Measurements from ENCODE around the gene CELF2.

CELF2 gene

GRCh38 chr10:11138314-11139033, 120.8 kb downstream of the CELF2 start:
- no peak overlapping the region for H3K4me3 ChIP-seq (ENCODE audit: low read length)
- H3K27ac ChIP-seq (ENCODE audit: low read depth, low read length), result no peak overlapping the region
- H3K9me3 ChIP-seq (ENCODE audit: insufficient read depth, low read depth, low read length), result no peaks in the 10 kb centered on the region
- H3K36me3 ChIP-seq (ENCODE audit: insufficient read depth, low read length), result no peaks in the 10 kb centered on the region
- H3K9ac ChIP-seq (ENCODE audit: low read depth, low read length), result no peak overlapping the region
- no peaks in the 10 kb centered on the region; the same call in 1 of the 2 replicates for H3K4me1 ChIP-seq (ENCODE audit: insufficient read depth, low read length)
- H3K27me3 ChIP-seq (ENCODE audit: insufficient read depth, low read length), result no peaks in the 10 kb centered on the region
- WGBS, result 93% methylated on average over 9 of the region's 9 CpGs

DNA sequence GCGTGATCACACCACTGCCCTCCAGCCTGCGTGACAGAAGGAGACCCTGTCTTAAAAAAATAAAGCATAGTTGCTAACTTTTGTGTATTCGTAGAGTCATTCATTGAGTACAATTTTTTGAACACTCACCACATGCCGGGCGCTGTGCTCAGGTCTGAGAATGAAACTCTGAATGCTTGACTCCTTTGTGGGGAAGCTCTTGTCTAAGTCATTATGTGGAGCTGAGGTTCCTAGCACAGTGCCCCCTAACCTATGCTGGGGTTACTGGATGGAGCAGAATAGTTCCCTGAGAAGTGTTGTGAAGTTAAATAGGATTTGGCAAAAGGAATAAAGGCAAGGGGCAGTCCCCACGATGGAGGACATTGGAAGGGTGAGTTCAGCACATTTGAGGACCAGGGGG, 123.3 kb downstream of the CELF2 start:
- H3K4me1 ChIP-seq (ENCODE audit: insufficient read depth, low read length), result peaks cover 21% of the 10 kb centered on the region
- H3K9ac ChIP-seq (ENCODE audit: low read depth, low read length), result no peak overlapping the region
- no peak overlapping the region for H3K27ac ChIP-seq (ENCODE audit: low read depth, low read length)
- H3K36me3 ChIP-seq (ENCODE audit: insufficient read depth, low read length), result no peaks in the 10 kb centered on the region
- WGBS, result 95% methylated on average over 6 of the region's 6 CpGs
- no peaks in the 10 kb centered on the region for H3K27me3 ChIP-seq (ENCODE audit: insufficient read depth, low read length)
- H3K4me3 ChIP-seq (ENCODE audit: low read length), result no peak overlapping the region
- H3K9me3 ChIP-seq (ENCODE audit: insufficient read depth, low read depth, low read length), result no peaks in the 10 kb centered on the region

DNA sequence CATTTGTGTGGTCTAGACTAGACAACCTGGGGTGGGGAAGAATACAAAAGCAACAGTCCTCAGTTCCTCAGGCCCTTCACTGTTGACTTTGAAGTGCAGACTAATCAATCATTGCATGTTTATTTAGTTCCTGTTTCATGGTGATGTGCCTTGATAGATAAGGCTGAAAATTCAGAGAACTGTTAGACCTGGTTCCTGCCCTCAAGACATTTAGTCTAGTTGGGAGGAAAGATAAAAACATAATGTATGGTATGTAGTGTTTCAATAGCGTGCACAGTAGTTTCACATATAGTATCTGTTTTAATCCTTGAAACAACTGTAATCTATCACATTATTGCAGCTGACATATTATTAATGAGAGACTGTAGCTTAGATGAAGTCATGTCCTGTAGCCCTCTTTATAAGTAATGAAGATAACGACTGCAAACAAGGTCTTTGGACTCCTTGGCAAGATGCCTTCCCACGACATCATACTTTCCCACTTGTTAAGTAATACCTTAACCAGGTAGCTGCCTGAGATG, 124.0 kb downstream of the CELF2 start:
- Histone ChIP-seq H3K9ac (ENCODE audit: low read depth, low read length) (no peak overlapping the region), H3K27me3 (ENCODE audit: insufficient read depth, low read length) (no peaks in the 10 kb centered on the region)

DNA sequence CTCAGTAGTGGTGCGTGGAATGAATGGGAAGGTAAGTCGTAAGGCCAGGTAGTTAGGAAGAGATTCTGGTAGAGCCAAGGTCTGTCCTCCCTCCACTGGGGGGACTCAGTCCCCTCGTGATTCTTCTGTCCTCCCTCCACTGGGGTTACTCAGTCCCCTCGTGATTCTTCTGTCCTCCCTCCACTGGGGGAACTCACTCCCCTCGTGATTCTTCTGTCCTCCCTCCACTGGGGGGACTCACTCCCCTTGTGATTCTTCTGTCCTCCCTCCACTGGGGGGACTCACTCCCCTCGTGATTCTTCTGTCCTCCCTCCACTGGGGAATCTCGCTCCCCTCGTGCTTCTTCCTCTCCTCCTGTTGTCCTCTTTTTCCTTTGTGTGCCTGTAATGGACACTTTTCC, 125.1 kb downstream of the CELF2 start:
- 89% methylated on average over 8 of the region's 8 CpGs for WGBS
- H3K4me3 ChIP-seq (ENCODE audit: low read length), result no peak overlapping the region
- H3K27me3 ChIP-seq (ENCODE audit: insufficient read depth, low read length), result no peaks in the 10 kb centered on the region
- H3K4me1 ChIP-seq (ENCODE audit: insufficient read depth, low read length), result peaks cover 39% of the 10 kb centered on the region
- H3K9ac ChIP-seq (ENCODE audit: low read depth, low read length), result no peak overlapping the region
- H3K36me3 ChIP-seq (ENCODE audit: insufficient read depth, low read length), result no peaks in the 10 kb centered on the region
- H3K9me3 ChIP-seq (ENCODE audit: insufficient read depth, low read depth, low read length), result no peaks in the 10 kb centered on the region
- H3K27ac ChIP-seq (ENCODE audit: low read depth, low read length), result no peak overlapping the region

More for the DNA sequence above, 124.0 kb downstream of the CELF2 start:
- Histone ChIP-seq H3K9me3 (ENCODE audit: insufficient read depth, low read depth, low read length) (no peaks in the 10 kb centered on the region), H3K4me3 (ENCODE audit: low read length) (no peak overlapping the region), H3K27ac (ENCODE audit: low read depth, low read length) (no peak overlapping the region), H3K36me3 (ENCODE audit: insufficient read depth, low read length) (no peaks in the 10 kb centered on the region), H3K4me1 (ENCODE audit: insufficient read depth, low read length) (peaks cover 28% of the 10 kb centered on the region)
- WGBS, result 96% methylated on average over 2 of the region's 3 CpGs

DNA sequence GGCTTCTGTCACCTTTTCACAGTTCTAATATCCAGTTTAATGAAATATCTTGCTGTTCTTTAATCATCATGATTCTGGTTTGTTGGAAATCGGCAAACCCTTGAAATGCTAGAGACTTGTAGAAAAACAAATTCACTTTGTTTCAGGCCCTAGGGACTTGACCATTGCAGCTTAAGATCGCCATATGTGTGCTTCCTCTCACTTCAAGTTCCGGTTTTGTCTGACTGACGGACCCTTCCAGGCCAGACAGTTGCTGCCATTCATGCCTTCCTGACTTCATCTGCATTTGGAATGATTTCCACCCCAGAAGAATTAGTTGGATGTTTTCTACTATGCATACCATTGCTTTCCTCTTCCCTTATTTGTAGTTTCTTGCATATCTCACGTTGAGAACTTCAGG, 125.6 kb downstream of the CELF2 start:
- Histone ChIP-seq H3K4me1 (ENCODE audit: insufficient read depth, low read length) (peaks cover 43% of the 10 kb centered on the region), H3K4me3 (ENCODE audit: low read length) (no peak overlapping the region), H3K36me3 (ENCODE audit: insufficient read depth, low read length) (no peaks in the 10 kb centered on the region), H3K9me3 (ENCODE audit: insufficient read depth, low read depth, low read length) (no peaks in the 10 kb centered on the region), H3K27me3 (ENCODE audit: insufficient read depth, low read length) (no peaks in the 10 kb centered on the region), H3K27ac (ENCODE audit: low read depth, low read length) (no peak overlapping the region), H3K9ac (ENCODE audit: low read depth, low read length) (no peak overlapping the region)
- WGBS, result 81% methylated on average over 5 of the region's 5 CpGs

GRCh38 chr10:11144626-11145494, 127.2 kb downstream of the CELF2 start:
- no peak overlapping the region for H3K4me3 ChIP-seq (ENCODE audit: low read length)
- H3K9me3 ChIP-seq (ENCODE audit: insufficient read depth, low read depth, low read length), result no peaks in the 10 kb centered on the region
- peak overlapping the region; percentile 70; the same call in 1 of the 2 replicates for H3K27ac ChIP-seq (ENCODE audit: low read depth, low read length)
- H3K4me1 ChIP-seq (ENCODE audit: insufficient read depth, low read length), result peaks cover 49% of the 10 kb centered on the region
- no peak overlapping the region for H3K9ac ChIP-seq (ENCODE audit: low read depth, low read length)
- no peaks in the 10 kb centered on the region for H3K36me3 ChIP-seq (ENCODE audit: insufficient read depth, low read length)
- no peaks in the 10 kb centered on the region for H3K27me3 ChIP-seq (ENCODE audit: insufficient read depth, low read length)
- 71% methylated on average over 9 of the region's 11 CpGs for WGBS

DNA sequence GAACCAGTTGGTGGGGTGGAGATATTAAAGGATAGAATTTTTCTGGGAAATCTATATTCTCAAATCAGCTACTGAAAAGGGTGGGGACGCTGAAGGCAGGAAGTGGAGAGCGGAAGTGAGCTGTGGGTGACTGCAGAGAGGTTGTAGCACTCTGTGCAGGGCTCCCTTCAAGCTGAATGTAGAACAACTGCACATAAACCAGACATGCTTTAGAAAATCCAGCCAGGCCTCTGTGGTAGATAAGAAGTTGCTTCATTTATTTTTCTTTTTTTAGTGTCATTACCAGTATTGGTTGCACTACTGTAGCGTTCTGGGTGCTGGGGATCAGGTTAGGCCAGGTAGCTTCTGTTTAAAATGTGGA, 127.8 kb downstream of the CELF2 start:
- no peaks in the 10 kb centered on the region for H3K9me3 ChIP-seq (ENCODE audit: insufficient read depth, low read depth, low read length)
- no peaks in the 10 kb centered on the region for H3K27me3 ChIP-seq (ENCODE audit: insufficient read depth, low read length)
- H3K36me3 ChIP-seq (ENCODE audit: insufficient read depth, low read length), result no peaks in the 10 kb centered on the region
- 64% methylated on average over 2 of the region's 3 CpGs for WGBS
- peaks cover 49% of the 10 kb centered on the region for H3K4me1 ChIP-seq (ENCODE audit: insufficient read depth, low read length)
- no peak overlapping the region for H3K4me3 ChIP-seq (ENCODE audit: low read length)
- H3K9ac ChIP-seq (ENCODE audit: low read depth, low read length), result no peak overlapping the region
- H3K27ac ChIP-seq (ENCODE audit: low read depth, low read length), result peak overlapping the region; percentile 53; the same call in 1 of the 2 replicates

DNA sequence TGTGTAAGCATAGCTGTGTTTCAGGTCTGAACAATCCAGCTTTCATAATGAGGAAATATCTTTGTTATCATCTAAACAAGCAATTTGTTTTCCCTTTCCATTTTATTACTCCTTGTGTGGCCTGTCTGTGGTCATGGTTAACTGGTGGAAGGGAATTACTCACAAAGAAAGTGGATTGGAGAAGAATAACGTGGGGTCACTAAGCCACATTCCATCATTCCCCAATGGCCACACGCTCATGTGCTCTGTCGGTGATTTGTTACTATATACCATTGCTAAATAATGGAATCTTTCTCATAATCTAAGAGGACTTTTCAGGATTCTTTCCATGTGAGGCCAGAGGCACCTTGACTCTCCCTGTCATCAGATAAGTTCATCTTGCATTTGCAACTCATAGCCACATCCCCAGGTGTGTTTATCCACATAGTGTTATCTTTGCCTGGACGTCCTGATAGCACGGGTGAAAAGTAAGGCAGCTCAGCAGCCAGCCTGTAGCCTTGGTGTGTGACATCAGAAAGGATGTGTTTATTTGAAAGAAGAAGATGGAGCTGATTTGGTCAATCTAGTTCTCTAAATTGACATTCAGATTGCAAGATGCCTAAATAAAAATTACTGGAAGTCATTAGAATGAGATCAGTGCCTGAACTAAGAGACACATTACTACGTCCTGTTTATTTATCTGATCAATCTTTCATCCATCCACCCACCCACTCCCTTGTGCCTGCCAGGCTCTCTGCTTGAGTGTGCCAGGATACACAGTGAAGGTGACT, 128.9 kb downstream of the CELF2 start:
- no peaks in the 10 kb centered on the region for H3K27me3 ChIP-seq (ENCODE audit: insufficient read depth, low read length)
- H3K4me3 ChIP-seq (ENCODE audit: low read length), result no peak overlapping the region
- H3K9me3 ChIP-seq (ENCODE audit: insufficient read depth, low read depth, low read length), result no peaks in the 10 kb centered on the region
- H3K36me3 ChIP-seq (ENCODE audit: insufficient read depth, low read length), result no peaks in the 10 kb centered on the region
- H3K27ac ChIP-seq (ENCODE audit: low read depth, low read length), result no peak overlapping the region
- H3K4me1 ChIP-seq (ENCODE audit: insufficient read depth, low read length), result peaks cover 49% of the 10 kb centered on the region
- 77% methylated on average over 6 of the region's 6 CpGs for WGBS
- no peak overlapping the region for H3K9ac ChIP-seq (ENCODE audit: low read depth, low read length)

- Histone ChIP-seq H3K36me3 (ENCODE audit: insufficient read depth, low read length) (no peaks in the 10 kb centered on the region), H3K27ac (ENCODE audit: low read depth, low read length) (no peak overlapping the region), H3K9me3 (ENCODE audit: insufficient read depth, low read depth, low read length) (no peaks in the 10 kb centered on the region), H3K27me3 (ENCODE audit: insufficient read depth, low read length) (no peaks in the 10 kb centered on the region), H3K4me1 (ENCODE audit: insufficient read depth, low read length) (peaks cover 49% of the 10 kb centered on the region), H3K4me3 (ENCODE audit: low read length) (no peak overlapping the region), H3K9ac (ENCODE audit: low read depth, low read length) (no peak overlapping the region)
- 82% methylated on average over 7 of the region's 9 CpGs for WGBS
These were observed 130.1 kb downstream of the CELF2 start for GRCh38 chr10:11147722-11148121.

GRCh38 chr10:11148142-11149028, 130.7 kb downstream of the CELF2 start:
- Histone ChIP-seq H3K9ac (ENCODE audit: low read depth, low read length) (no peak overlapping the region), H3K36me3 (ENCODE audit: insufficient read depth, low read length) (no peaks in the 10 kb centered on the region), H3K4me1 (ENCODE audit: insufficient read depth, low read length) (peaks cover 49% of the 10 kb centered on the region), H3K27me3 (ENCODE audit: insufficient read depth, low read length) (no peaks in the 10 kb centered on the region), H3K4me3 (ENCODE audit: low read length) (no peak overlapping the region), H3K9me3 (ENCODE audit: insufficient read depth, low read depth, low read length) (no peaks in the 10 kb centered on the region), H3K27ac (ENCODE audit: low read depth, low read length) (no peak overlapping the region)
- 88% methylated on average over 9 of the region's 10 CpGs for WGBS

Measured in HUES64 (cell line).